ENCODE data around the gene CES4A. TPM values are rescaled to one million over a fixed set of nuclear protein-coding genes. Genes with fewer than 3 reads are reported as not detected.
"Not testable (repeated sequence)": the region's sequence is repeated elsewhere in the genome, so short reads cannot be mapped to it uniquely, and the experiment has no call there.

Gene CES4A
- total RNA-seq, 6 experiments from 2014 or later = 1.7 to 3.5 (median 2.3) TPM

- Mint-ChIP-seq H3K4me3 (no peak overlapping the region), H3K36me3 (ENCODE audit: low read depth) (no peaks in the 10 kb centered on the region), H3K27me3 (ENCODE audit: insufficient read depth) (peaks cover 14% of the 10 kb centered on the region), H3K4me1 (ENCODE audit: low read depth) (peaks cover 7% of the 10 kb centered on the region), H3K9me3 (no peaks in the 10 kb centered on the region), H3K27ac (no peak overlapping the region)
- no peak for DNase-seq
- TF ChIP-seq, protein P1, sequence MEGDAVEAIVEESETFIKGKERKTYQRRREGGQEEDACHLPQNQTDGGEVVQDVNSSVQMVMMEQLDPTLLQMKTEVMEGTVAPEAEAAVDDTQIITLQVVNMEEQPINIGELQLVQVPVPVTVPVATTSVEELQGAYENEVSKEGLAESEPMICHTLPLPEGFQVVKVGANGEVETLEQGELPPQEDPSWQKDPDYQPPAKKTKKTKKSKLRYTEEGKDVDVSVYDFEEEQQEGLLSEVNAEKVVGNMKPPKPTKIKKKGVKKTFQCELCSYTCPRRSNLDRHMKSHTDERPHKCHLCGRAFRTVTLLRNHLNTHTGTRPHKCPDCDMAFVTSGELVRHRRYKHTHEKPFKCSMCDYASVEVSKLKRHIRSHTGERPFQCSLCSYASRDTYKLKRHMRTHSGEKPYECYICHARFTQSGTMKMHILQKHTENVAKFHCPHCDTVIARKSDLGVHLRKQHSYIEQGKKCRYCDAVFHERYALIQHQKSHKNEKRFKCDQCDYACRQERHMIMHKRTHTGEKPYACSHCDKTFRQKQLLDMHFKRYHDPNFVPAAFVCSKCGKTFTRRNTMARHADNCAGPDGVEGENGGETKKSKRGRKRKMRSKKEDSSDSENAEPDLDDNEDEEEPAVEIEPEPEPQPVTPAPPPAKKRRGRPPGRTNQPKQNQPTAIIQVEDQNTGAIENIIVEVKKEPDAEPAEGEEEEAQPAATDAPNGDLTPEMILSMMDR (IDR thresholded peaks at IDR 0.05) = no peak
Measured at GRCh38 chr16:66984892-66985311, 3.5 kb upstream of the CES4A start.

GRCh38 chr16:66986559-66986958 lies 1.8 kb upstream of the CES4A start:
- peaks cover 14% of the 10 kb centered on the region for H3K27me3 Mint-ChIP-seq (ENCODE audit: insufficient read depth)
- H3K36me3 Mint-ChIP-seq (ENCODE audit: low read depth) = no peaks in the 10 kb centered on the region
- TF ChIP-seq, protein P1 (IDR thresholded peaks at IDR 0.05) = no peak
- no peak overlapping the region for H3K27ac Mint-ChIP-seq
- H3K4me3 Mint-ChIP-seq = no peak overlapping the region
- peaks cover 7% of the 10 kb centered on the region for H3K4me1 Mint-ChIP-seq (ENCODE audit: low read depth)
- no peak for DNase-seq
- H3K9me3 Mint-ChIP-seq = no peaks in the 10 kb centered on the region

DNA sequence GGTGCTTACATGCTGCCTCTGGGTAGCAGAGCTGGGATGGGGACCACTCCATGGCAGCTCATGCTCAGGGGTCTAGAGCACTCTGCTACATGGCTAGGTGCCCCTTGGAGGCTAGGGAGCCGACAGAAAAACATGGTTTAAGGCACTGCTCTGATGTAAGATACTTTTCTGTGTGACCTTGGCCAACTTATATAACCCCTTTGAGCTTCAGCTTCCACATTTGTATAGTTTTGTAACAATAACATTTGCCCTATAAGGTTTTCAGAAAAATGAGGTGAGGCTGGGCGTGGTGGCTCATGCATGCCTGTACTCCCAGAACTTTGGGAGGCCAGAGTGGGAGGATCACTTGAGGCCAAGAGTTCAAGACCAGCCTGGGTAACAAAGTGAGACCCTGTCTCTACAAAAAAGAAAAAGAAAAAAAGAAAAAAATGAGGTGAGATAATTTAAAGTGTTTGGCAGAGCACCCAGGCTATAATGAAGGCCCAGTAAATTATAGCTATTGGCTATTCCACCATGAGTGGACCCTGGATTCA lies 3.2 kb downstream of the CES4A start:
- no peak overlapping the region for H3K27ac Mint-ChIP-seq
- TF ChIP-seq, protein P1 (IDR thresholded peaks at IDR 0.05) = no peak
- no peak for DNase-seq
- no peaks in the 10 kb centered on the region for H3K36me3 Mint-ChIP-seq (ENCODE audit: low read depth)
- no peaks in the 10 kb centered on the region for H3K9me3 Mint-ChIP-seq
- peaks cover 14% of the 10 kb centered on the region for H3K4me1 Mint-ChIP-seq (ENCODE audit: low read depth)
- peaks cover 4% of the 10 kb centered on the region for H3K27me3 Mint-ChIP-seq (ENCODE audit: insufficient read depth)
- no peak overlapping the region for H3K4me3 Mint-ChIP-seq

- not testable (repeated sequence) for H3K4me3 Mint-ChIP-seq; H3K4me1 Mint-ChIP-seq (ENCODE audit: low read depth); H3K27ac Mint-ChIP-seq; H3K27me3 Mint-ChIP-seq (ENCODE audit: insufficient read depth); DNase-seq; H3K9me3 Mint-ChIP-seq; H3K36me3 Mint-ChIP-seq (ENCODE audit: low read depth)
Measured at GRCh38 chr16:66993558-66993957, 5.2 kb downstream of the CES4A start.

DNA sequence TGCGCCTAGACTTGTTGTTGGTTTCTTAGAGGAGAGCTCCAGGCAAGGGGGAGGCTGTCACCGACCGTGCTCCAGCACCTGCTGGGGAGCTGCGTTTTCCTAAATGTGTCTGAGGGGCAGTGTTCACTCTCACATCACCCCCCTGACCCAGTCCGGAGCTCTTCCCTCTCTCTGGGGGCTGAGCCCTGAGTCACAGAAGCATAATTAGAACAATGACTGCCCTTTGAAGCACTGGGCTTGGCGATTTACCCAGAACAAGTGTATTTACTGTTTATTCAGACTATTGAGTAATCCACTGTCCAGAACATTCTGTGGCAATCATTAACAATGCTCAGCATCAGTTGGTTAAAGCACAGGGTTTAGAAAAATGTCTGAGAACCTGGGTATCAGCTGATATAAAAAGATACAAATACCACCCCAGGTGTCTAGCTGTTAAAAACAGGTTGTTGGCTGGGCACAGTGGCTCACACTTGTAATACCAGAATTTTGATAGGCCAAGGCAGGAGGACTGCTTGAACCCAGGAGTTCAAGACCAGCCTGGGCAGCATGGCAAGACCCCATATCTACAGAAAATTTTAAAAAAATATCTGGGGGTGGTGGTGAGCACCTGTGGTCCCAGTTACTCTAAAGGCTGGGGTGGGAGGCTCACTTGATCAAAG lies 8.1 kb downstream of the CES4A start:
- TF ChIP-seq, protein P1 (IDR thresholded peaks at IDR 0.05) = no peak
- H3K4me3 Mint-ChIP-seq = no peak overlapping the region
- DNase-seq = peak; percentile 62
- peaks cover 4% of the 10 kb centered on the region for H3K27me3 Mint-ChIP-seq (ENCODE audit: insufficient read depth)
- H3K9me3 Mint-ChIP-seq = no peaks in the 10 kb centered on the region
- H3K36me3 Mint-ChIP-seq (ENCODE audit: low read depth) = no peaks in the 10 kb centered on the region
- no peak overlapping the region for H3K27ac Mint-ChIP-seq
- peaks cover 6% of the 10 kb centered on the region for H3K4me1 Mint-ChIP-seq (ENCODE audit: low read depth)

GRCh38 chr16:66996983-66997358 lies 8.6 kb downstream of the CES4A start:
- Mint-ChIP-seq H3K27me3 (ENCODE audit: insufficient read depth) (peaks cover 4% of the 10 kb centered on the region), H3K27ac (no peak overlapping the region)
- TF ChIP-seq, protein P1 (IDR thresholded peaks at IDR 0.05) = no peak

More at GRCh38 chr16:66996983-66997358, 8.6 kb downstream of the CES4A start:
- DNase-seq = no peak
- Mint-ChIP-seq H3K4me1 (ENCODE audit: low read depth) (peaks cover 11% of the 10 kb centered on the region), H3K9me3 (no peaks in the 10 kb centered on the region), H3K36me3 (ENCODE audit: low read depth) (no peaks in the 10 kb centered on the region), H3K4me3 (no peak overlapping the region)

Measured in HFFc6 (cell line).